ENCODE data around the gene UNC13B.
"Not testable (repeated sequence)": the region's sequence is repeated elsewhere in the genome, so short reads cannot be mapped to it uniquely, and the experiment has no call there.

The UNC13B gene

DNA sequence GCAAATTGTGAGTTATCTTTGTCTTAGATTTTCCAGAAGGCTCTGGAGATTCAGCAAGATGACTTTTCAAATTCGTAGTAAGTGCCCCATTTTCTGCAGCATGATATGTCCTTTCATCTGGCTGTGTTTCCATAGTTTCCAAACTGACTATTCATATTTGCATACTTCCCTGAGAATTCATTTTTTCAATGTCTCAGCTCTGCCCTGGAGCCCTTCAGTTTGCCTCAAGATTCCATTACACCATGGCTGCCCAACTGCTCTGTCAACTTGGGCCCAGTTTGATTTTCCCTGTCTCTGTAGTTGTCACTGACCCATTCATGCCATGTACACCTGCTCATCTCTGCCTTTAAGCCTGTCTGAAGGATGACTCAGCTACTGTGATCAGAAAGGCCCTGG is 233.9 kb downstream of the UNC13B start:
- no peak for DNase-seq

DNA sequence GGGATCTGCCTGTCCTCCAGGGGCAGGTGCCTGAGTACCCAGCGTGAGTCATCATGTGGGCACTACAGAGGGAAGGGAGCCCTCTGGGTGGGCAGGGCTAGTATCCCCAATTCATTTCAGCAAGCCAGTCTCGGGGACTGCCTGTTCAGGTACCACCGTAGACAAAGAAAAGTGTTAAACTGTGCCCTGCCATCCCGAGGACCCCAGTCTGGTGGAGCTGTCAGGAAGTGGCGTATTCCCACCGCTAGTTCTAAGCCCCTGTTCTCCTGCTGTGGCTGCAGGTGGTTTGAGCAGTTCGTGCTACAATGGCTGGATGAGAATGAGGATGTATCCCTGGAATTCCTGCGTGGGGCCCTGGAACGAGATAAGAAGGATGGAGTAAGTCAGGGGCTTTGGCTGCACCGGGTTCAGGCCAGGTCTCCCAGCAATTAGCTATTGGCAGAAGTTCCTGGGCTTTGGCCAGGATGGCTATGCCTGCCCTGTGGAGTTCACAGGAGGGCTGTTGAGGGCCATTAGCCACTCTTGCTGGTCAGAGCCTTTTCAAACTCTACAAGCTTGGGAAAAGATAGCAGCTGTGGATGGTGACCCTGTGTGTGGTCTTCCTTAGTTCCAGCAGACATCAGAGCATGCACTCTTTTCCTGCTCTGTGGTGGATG is 234.9 kb downstream of the UNC13B start:
- DNase-seq, result no peak

DNA sequence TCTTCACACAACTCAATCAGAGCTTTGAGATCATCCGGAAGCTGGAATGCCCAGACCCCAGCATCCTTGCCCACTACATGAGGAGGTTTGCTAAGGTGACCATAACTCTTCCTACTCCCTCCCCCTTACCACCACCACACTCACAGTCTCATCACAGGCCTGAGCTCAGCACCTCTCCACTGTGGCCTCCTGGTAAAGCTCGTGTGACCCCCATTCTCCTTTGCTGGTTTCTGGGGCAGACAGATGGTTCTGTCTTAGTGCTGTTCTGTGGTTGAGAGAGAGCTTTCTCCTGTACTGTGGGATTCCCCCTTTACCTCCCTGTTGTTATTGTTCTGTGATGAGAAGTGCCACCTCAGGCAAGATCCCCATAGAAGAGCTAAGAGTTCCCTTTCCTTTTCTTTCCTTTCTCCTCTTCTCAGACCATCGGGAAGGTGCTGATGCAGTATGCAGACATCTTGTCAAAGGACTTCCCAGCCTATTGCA is 235.4 kb downstream of the UNC13B start:
- no peak for DNase-seq

DNA sequence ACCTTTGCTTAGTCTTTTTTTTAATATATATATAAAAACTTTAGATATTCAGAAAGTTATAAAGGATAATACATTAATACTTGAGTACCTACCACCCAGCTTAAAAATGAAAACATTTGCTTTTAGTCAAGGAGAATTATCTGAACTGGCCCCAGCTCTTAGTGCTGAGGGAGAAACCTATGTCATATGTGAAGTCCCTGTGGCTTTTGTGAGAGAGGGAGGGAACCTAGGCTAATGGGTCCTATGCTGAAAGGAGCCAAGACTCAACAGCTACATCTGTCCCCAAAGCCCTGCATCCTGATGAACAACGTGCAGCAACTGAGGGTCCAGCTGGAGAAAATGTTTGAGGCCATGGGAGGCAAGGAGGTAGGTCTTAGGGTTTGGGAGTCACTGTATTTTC is 236.1 kb downstream of the UNC13B start:
- no peak for DNase-seq

DNA sequence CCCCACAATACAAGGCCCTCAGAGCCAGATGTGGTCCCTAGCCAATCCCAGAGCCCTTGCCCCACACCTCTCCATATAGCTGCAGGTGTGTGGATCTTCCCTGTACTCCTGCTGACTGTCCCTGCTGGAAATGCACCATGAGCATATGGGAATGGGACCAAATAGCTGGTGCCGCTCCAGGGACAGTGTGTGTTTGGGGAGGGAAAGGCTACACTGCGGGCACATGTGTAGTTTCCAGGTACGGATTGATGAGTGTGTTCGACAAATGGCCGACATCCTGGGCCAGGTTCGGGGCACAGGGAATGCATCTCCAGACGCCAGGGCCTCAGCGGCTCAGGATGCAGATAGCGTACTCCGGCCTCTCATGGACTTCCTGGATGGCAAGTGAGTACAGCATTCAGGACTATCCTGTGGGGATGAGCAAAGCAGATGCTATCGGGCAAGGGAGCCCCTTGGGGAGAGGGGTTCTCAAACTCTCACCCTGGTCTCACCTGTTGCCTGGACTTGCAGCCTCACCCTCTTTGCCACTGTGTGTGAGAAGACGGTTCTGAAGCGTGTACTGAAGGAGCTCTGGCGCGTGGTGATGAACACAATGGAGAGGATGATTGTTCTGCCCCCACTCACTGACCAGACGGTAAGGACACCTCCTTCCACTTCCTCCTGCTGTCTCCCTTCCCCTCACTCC is 237.0 kb downstream of the UNC13B start:
- no peak for DNase-seq

DNA sequence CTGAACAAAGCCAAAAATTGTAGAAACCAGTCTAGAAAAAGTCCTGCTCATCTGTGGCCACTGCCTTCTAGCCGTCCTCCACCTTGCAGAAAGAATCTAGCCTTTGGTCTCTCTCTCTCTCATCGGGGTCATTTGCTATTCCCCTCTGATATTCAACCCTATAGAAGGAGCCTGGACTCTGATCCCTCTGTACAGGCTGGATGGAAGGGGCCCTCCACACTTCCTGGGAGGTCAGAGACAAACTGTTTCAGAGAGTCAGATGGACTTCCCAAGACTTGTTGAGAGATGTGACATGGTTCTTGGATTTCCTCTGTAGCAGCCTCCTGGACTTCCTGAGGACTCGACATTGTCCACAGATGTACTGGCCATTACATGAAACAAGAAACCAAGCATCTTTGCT is 243.1 kb downstream of the UNC13B start:
- DNase-seq, result no peak

DNA sequence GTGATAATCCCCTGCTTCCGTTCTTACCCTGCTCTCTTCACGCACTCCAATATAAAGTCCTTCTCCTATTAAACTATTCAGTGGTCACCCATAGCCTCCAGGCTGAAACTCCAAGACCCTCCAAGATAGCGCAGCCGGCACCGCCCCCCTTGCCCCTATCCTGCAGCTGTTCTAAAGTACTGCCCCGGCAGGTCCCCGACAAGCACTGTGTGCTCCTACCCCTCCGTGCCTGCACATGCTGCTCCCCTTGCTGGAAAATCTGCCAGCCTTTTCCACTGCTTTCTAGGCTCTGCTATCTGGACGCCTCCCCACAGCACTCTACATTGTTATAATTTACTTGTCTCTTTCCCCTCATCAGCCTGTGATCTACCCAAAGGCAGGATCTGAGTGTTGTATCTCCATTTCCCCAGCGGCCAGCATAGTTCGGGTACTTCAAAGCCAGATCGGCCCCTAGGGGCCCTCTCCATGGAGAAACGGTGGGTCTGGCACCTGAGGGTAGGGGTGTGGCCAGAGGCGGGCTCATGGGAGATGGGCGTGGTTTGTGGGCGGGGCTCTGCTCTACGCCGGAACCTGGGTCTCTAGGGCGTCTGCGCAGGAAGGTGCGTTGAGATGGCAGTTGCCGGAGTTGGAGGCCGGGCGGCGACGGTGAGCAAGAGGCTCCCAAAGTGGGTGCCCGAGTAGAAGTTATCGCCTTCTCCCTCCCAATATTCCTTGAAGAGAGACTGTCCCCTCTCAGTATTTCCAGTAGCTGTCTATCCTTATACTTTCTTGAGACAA is 244.6 kb downstream of the UNC13B start:
- DNase-seq, result no peak

DNA sequence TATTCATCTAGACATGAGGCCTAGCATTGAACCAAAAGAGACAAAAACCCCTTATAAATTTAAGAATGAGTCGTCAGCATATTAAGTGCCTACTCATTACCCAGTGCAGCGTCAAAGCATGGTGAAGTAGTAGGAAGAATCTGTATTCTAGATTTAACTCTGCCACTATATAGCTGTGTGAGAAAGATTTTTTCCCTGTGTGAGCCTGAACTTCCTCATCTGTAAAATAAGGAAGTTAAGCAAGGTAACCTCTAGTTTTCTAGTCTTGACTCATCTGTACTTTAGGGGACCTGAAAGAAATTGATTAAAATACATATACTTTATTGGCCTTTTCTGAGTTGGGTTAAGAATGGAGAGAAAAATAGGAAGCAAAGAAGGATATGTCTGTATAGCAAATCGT is 246.0 kb downstream of the UNC13B start:
- DNase-seq, result no peak

DNA sequence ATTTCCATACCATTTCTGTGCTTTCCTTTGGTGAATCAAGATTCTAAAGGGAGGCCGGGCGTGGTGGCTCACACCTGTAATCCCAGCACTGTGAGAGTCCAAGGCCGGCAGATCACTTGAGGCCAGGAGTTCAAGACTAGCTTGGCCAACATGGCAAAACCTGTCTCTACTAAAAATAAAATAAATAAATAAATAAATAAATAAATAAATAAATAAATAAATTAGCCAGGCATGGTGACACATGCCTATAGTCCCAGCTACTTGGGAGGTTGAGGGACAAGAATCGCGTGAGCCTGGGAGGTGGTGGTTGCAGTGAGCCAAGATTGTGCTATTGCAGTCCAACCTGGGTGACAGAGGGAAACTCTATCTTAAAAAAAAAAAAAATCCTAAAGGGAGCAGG is 247.6 kb downstream of the UNC13B start:
- DNase-seq, result not testable (repeated sequence)

DNA sequence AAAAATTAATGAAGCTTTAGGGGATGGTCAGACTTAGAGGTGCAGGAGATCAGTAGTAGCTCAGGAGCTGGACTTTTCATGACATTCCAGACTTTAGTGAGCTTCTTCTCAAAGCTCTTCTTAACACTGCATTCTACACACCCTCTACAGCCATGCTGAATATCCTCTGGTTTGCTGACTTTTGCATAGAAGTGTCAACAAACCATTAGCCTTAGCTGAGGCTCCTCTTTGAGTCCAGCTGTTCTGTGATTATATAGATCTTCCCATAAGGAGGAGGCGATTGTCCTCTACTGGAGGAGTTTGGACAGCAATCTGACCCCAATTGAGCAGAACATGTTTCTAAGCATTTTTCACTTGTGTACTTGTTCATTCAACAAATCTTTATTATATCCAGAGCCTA is 253.1 kb downstream of the UNC13B start:
- DNase-seq, result no peak

DNA sequence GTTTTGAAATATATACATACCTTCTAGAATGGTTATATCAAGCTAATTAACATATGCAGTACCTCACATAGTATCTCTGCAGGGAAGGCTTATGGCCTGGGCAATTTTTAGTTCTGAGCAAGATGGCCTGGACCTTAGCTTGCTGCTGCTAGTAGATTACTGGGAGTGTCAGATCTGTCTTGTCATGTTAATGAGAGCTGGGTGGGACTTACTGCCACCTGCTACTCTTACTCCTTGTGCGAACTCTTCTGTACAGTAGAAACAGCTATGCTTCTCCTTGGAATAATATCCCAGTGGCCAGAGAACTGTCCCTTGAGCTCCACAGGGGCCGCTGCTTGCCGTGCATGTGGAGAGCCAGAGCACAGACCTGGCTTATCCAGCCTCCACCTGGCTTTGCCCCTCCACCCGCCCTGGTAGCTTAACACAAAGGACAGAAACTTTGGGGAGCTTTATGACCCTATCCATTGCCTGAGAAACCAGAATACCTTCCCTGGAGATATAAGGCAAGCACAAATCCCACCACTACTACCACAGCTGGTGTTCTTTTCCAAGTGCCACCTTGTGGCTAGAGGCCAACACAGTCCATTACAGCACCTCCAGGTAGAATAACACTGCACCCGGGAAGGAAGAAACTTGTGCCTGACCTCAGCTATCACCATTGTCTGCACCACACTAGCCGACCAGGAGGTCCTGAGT is 253.7 kb downstream of the UNC13B start:
- no peak for DNase-seq

DNA sequence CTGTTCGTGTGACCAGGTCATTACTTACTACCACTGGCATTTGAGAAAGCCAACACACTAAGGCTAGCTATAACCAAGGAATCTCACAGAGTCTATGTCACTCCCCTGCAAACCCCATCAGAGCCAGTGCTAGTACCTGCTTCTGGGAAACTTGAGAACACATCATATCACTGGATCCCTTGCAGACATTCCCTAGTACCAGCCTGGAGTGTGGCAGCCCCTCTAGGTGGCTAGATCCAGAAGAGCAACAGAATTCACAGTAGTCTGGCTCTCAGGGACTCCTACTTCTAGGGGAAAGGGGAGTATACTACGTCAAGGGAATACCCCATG is 254.3 kb downstream of the UNC13B start:
- no peak for DNase-seq

DNA sequence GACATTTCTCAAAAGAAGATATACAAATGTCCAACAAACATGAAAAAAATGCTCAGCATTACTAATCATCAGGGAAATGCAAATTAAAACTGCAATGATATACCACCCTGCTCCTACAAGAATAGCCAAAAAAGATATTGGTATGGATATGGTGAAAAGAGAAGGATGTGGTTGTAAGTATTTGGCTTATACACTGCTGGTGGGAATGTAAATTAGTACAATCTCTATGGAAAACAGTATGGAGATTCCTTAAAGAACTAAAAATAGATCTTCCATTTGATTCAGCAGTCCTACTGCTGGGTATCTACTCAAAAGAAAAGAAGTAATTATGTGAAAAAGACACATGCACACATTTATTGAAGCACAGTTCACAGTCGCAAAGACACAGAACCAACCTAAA is 260.5 kb downstream of the UNC13B start:
- no peak for DNase-seq

DNA sequence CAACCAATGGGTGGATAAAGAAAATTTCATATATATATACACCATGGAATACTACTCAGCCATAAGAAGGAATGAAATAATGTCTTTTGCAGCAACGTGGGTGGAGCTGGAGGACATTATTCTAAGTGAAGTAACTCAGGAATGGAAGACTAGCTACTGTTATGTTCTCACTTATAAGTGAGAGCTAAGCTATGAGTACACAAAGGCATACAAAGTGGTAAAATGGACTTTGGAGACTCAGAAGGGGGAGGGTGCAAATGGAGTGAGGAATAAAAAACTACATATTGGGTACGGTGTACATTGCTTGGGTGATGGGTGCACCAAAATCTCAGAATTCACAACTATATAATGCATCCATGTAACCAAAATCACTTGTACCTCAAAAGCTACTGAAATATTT is 260.9 kb downstream of the UNC13B start:
- no peak for DNase-seq

DNA sequence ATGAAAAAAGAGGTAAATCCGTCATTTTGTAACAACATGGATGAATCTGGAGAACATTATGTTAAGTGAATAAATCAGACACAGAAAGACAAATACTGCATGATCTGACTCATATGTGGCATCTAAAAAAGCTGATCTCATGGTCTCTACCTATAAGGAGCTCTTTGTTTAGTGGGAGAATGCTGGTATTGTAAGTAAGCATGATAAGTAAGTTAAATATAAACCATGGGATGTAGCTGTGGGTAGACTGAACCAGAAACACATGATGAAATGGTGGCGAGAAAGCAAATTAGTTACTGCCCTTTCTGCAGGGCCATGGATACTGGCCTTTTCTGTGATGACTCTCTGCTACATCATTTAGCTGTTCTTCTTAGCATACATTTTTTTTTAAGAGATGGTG is 261.7 kb downstream of the UNC13B start:
- no peak for DNase-seq

DNA sequence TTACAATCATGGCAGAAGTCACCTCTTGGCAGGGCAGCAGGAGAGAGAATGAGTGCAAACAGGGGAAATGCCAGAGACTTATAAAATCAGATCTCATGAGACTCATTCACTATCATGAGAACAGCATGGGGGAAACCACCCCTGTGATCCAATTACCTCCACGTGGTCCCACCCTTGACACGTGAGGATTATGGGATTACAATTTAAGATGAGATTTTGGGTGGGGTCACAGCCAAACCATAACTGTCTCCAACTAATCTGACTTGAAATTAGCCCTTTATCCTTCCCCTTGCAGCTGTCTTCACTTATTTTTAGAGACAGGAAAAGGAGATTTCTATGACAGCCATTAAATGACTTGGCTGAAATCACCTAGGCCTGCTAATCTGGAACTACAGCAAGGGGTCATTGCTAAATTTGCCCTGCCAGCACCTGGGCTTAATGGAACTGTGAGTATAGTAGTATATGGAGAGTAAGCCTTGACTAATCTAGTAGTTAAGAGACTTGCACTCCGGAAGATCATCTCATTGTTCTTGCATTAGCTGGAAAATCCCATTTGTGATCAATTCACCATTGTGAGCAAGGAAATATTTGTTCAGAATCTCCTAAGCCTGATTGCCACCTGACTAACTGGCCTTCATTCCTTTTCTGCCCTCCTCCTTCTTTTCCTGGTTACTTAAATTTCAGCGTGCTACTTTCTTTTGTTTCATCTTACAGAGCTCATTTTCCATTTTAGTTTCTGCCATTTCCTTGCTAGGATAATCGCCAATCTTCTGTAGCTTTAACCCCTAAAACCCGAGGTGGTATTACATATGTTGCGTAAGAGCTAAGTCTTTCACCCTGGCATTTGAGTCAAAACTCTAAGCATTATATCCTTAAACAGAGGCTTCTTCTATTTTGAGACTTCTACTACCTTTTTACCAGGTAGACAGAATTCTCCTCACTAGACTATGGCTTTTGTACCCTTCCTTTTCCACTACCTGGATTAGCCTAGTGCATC is 262.8 kb downstream of the UNC13B start:
- no peak for DNase-seq

DNA sequence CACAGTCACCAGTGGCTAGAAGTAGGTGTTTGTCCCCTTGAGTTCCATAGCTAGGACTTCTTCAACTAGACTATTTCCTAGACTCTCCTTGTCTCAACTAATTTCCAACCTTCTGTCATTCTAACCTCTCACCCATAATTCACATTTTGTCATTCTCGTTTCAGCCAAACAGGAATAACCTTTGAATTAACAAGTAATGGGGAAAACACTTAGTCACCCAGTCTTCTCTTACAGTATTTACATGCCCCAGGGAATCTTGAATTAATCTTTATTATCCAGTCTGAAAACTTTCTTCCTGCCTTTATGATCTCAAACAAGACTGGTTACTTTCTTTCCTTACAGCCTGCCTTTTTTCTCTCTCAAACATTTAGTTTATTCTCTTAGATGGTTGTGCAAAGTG is 264.8 kb downstream of the UNC13B start:
- no peak for DNase-seq

DNA sequence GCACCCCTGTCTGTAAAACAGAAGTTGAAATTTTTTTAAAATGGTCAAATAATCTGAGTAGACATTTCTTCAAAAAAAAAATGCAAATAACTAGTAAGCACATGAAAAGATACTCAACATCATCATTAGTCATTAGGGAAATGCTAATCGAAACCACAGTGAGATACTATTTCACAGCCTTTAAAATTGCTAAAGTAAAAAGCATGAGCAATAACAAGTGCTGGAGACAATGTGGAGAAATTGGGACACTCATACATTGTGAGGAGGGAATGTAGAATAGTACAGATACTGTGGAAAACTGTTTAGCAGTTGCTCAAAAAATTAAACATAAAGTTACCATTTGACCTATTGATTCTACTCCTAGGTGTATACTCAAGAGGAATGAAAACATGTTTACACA is 269.7 kb downstream of the UNC13B start:
- DNase-seq, result no peak

DNA sequence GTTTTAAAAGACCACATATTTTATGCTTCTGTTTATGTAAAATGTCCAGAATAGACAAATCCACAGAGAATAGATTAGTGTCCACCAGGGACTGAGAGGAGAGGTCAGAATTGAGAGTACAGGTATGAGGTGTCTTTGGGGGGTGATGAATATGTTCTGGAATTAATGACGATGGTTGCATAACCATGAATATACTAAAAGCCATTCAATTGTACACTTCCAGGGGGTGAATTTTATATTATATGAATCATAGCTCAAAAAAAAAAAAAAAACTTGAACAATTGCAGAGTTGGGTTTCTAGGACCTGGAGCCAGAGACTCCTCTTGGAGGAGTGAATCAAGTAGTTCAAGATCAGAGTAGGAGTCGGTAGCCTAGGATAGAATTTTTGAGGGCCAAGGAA is 270.3 kb downstream of the UNC13B start:
- no peak for DNase-seq

DNA sequence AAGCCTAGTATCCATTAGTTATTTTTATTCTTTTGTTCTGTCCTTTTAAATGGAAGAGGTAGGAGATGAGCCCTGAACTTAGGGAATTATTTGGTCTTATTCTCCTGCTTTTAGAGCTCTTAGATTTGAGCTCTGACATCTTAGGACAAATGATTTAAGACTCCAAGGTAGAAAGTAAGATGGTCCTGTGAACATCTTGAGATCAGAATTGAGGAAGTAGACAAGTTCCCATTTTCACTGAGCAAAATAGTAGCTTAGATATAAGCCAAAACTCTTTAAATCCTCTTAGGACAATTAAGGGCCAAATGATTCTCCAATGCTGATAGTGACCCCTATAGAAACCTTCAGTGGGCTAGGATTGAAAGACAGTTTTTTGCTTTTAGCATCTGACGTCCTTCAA is 275.1 kb downstream of the UNC13B start:
- DNase-seq, result no peak

DNA sequence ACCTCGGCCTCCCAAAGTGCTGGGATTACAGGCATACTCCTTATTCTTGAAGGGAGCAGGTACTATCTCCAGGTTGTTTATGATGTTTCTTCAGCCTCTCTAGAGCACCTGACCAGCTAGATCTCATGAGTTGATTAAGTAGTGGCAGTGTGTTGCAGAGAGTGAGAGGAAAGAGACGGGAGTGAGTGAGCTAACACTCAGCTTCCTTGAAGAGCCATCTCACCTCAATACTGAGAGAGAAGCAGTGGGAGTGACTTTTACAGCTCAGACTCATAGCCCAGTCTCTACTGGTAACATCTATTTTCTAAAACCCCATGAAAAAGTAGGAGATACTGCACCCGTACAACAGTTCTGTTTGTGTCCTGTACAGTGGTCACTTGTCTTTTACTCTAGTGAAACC is 284.2 kb downstream of the UNC13B start:
- DNase-seq, result no peak

DNA sequence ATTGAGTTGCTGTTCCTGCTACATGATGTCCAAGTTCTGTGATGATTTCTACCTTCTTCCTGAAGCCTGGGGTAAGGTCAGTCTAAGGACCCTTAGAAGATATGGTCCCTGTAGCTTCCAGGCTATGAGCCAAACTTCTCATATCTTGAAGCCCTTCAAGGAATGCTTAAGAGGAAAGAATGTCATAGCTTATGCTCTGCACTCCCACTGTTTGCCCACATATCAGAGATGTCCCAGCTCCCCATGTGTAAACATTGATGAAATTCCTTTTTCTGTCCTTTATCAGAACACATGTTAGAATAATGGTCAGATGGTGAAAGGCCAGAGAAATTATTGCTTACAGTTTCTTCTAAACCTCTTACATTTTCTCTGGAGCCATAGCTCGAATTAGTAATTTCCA is 286.7 kb downstream of the UNC13B start:
- DNase-seq, result no peak

Measured in fibroblast of skin of right quadriceps (primary cell).